ENCODE results near the gene CATSPER1. TPM values are rescaled to one million over a fixed set of nuclear protein-coding genes. Genes with fewer than 3 reads are reported as not detected.

The CATSPER1 gene
- total and polyA plus RNA-seq, 2 of the 13 experiments (the other 11 are each of a cell fraction or from before 2014, with no cell fraction given), result 0.17 TPM; not detected in 1

- POLR2A ChIA-PET, result no interaction called here
- no peaks in the 10 kb centered on the region for H3K9me3 ChIP-seq (ENCODE audit: low read length)
- no peak overlapping the region for H3K4me3 ChIP-seq (replicated peaks in 1 of 3; ENCODE audit: insufficient read depth in 1 of 3, low read depth in 2 of 3, low read length in 3 of 3)
- no peak overlapping the region for H3K27ac ChIP-seq (ENCODE audit: extremely low read length, insufficient read depth, low read length)
- FAIRE-seq, result no peak
- no peak for DNase-seq (ENCODE audit: low spot score)
- no TSS peak for BruUV-seq (replicated peaks)
- ATAC-seq, result no peak
- WGBS (ENCODE audit: low lambda C conversion rate), result 89% methylated on average over 83 of the region's 88 CpGs
- H2AFZ ChIP-seq (ENCODE audit: low read length), result no peak overlapping the region
- TF ChIP-seq DZIP1 (CRISPR knock-in tag; IDR thresholded peaks at IDR 0.05) (no peak), ZNF296 (CRISPR knock-in tag; conservative IDR thresholded peaks at IDR 0.05) (no peak), MYNN (CRISPR knock-in tag; IDR thresholded peaks at IDR 0.05; ENCODE audit: low read depth) (no peak), ZNF816 (CRISPR knock-in tag; IDR thresholded peaks at IDR 0.05; ENCODE audit: borderline replicate concordance) (no peak), FLYWCH1 (CRISPR knock-in tag; IDR thresholded peaks at IDR 0.05) (no peak), ZNF569 (CRISPR knock-in tag; IDR thresholded peaks at IDR 0.05; ENCODE audit: borderline replicate concordance) (no peak), ZNF367 (CRISPR knock-in tag; IDR thresholded peaks at IDR 0.05; ENCODE audit: borderline replicate concordance) (no peak), ZNF549 (CRISPR knock-in tag; IDR thresholded peaks at IDR 0.05) (no peak), MTA1 (CRISPR knock-in tag; IDR thresholded peaks at IDR 0.05; ENCODE audit: borderline replicate concordance) (no peak), TFDP2 (CRISPR knock-in tag; IDR thresholded peaks at IDR 0.05) (no peak), RFX1 (IDR thresholded peaks at IDR 0.05) (no peak)
- TF ChIP-seq, protein P1, sequence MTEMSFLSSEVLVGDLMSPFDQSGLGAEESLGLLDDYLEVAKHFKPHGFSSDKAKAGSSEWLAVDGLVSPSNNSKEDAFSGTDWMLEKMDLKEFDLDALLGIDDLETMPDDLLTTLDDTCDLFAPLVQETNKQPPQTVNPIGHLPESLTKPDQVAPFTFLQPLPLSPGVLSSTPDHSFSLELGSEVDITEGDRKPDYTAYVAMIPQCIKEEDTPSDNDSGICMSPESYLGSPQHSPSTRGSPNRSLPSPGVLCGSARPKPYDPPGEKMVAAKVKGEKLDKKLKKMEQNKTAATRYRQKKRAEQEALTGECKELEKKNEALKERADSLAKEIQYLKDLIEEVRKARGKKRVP (CRISPR knock-in tag; IDR thresholded peaks at IDR 0.05), result no peak
- peaks cover 6 to 37% of the 10 kb centered on the region in 2 experiments; a peak in 4 of 5 replicates for H3K27me3 ChIP-seq (ENCODE audit: control insufficient read depth in 1 of 2, insufficient read depth in 2 of 2, low read length in 2 of 2)
- H3K9ac ChIP-seq (ENCODE audit: insufficient read depth, low read depth, low read length), result no peak overlapping the region
- CTCF ChIA-PET (ENCODE audit: low intra/inter-chr PET ratio, low total read pairs), result no interaction called here
- no peak overlapping the region for H3K4me2 ChIP-seq (ENCODE audit: low read depth, low read length)
- H3K79me2 ChIP-seq (ENCODE audit: insufficient read depth, low read length), result no peaks in the 10 kb centered on the region
- H3K4me1 ChIP-seq (ENCODE audit: insufficient read depth, low read length), result peaks cover 30% of the 10 kb centered on the region
- in situ Hi-C loops (cut with HindIII; ENCODE audit: extremely low pct_ligation_motif_present, low pct_unique_long_range_greater_than_20kb) (no loop called here), intact Hi-C loops (cut with micrococcal nuclease; ENCODE audit: unreplicated experiment) (no loop called here)
- no peaks in the 10 kb centered on the region for H3K36me3 ChIP-seq (replicated peaks in 1 of 2; ENCODE audit: control insufficient read depth in 1 of 2, insufficient read depth in 2 of 2, low read length in 2 of 2)
- no peaks in the 10 kb centered on the region for H4K20me1 ChIP-seq (ENCODE audit: insufficient read depth, low read length)
Measured at GRCh38 chr11:66042996-66043906, 17.0 kb upstream of the CATSPER1 start.
